ENCODE results near the gene MT3. TPM values are rescaled to one million over a fixed set of nuclear protein-coding genes. Genes with fewer than 3 reads are reported as not detected.

The MT3 gene
- total and polyA plus RNA-seq, 4 donors, result 32.5 to 363 (median 186) TPM

- no peak overlapping the region for H3K4me3 ChIP-seq (ENCODE audit: low read depth, low read length)
- H3K27ac ChIP-seq (ENCODE audit: low read depth, low read length), result peak overlapping the region; percentile 87
- H3K27me3 ChIP-seq (ENCODE audit: control insufficient read depth, insufficient read depth, low read length), result peaks cover 26% of the 10 kb centered on the region
- 80% methylated on average over 13 of the region's 14 CpGs for WGBS (ENCODE audit: insufficient coverage)
- DNase-seq (ENCODE audit: low read depth in 4 of 6, low spot score in 6 of 6), result peak in 1 of 6 donors; percentile 48
- H3K9me3 ChIP-seq (ENCODE audit: control insufficient read depth, insufficient read depth, low read length), result no peaks in the 10 kb centered on the region
- H3K4me1 ChIP-seq (ENCODE audit: control insufficient read depth, insufficient read depth, low read length), result peaks cover 42% of the 10 kb centered on the region
- H3K36me3 ChIP-seq (ENCODE audit: control insufficient read depth, insufficient read depth, low read length), result no peaks in the 10 kb centered on the region
These were observed 17.8 kb downstream of the MT3 start for GRCh38 chr16:56607109-56607618.

GRCh38 chr16:56607675-56608042, 18.3 kb downstream of the MT3 start:
- no CpG with 5 or more reads among the region's 2 CpGs for WGBS (ENCODE audit: insufficient coverage)
- Histone ChIP-seq H3K4me1 (ENCODE audit: control insufficient read depth, insufficient read depth, low read length) (peaks cover 42% of the 10 kb centered on the region), H3K36me3 (ENCODE audit: control insufficient read depth, insufficient read depth, low read length) (no peaks in the 10 kb centered on the region), H3K27me3 (ENCODE audit: control insufficient read depth, insufficient read depth, low read length) (peaks cover 26% of the 10 kb centered on the region), H3K27ac (ENCODE audit: low read depth, low read length) (peak overlapping the region; percentile 87), H3K4me3 (ENCODE audit: low read depth, low read length) (peak overlapping the region; percentile 47), H3K9me3 (ENCODE audit: control insufficient read depth, insufficient read depth, low read length) (no peaks in the 10 kb centered on the region)
- DNase-seq (ENCODE audit: low read depth in 4 of 6, low spot score in 6 of 6), result no peak

GRCh38 chr16:56608043-56608875, 18.9 kb downstream of the MT3 start, which contains the start of gene MT2A:
Gene MT2A, plus strand, starts transcription at chr16:56608584. Its CDS starts 72 bp downstream, at chr16:56608656.
- Histone ChIP-seq H3K4me3 (ENCODE audit: low read depth, low read length) (peak within 1 kb of the TSS; percentile 58), H3K4me1 (ENCODE audit: control insufficient read depth, insufficient read depth, low read length) (peaks cover 42% of the 10 kb centered on the region), H3K36me3 (ENCODE audit: control insufficient read depth, insufficient read depth, low read length) (no peaks in the 10 kb centered on the region), H3K27me3 (ENCODE audit: control insufficient read depth, insufficient read depth, low read length) (peaks cover 26% of the 10 kb centered on the region), H3K27ac (ENCODE audit: low read depth, low read length) (peak within 1 kb of the TSS; percentile 87), H3K9me3 (ENCODE audit: control insufficient read depth, insufficient read depth, low read length) (no peaks in the 10 kb centered on the region)
- 9% methylated on average over 56 of the region's 62 CpGs for WGBS (ENCODE audit: insufficient coverage)
- peak in 2 of 6 donors; percentile 88 to 94 for DNase-seq (ENCODE audit: low read depth in 4 of 6, low spot score in 6 of 6)

GRCh38 chr16:56608876-56609462, 19.6 kb downstream of the MT3 start:
- under 1% methylated on average over 15 of the region's 21 CpGs for WGBS (ENCODE audit: insufficient coverage)
- peak overlapping the region; percentile 80 for H3K27ac ChIP-seq (ENCODE audit: low read depth, low read length)
- peak in 2 of 6 donors; percentile 11 to 25 for DNase-seq (ENCODE audit: low read depth in 4 of 6, low spot score in 6 of 6)

GRCh38 chr16:56609463-56609921, 20.2 kb downstream of the MT3 start:
- H3K4me1 ChIP-seq (ENCODE audit: control insufficient read depth, insufficient read depth, low read length), result peaks cover 42% of the 10 kb centered on the region
- no peaks in the 10 kb centered on the region for H3K9me3 ChIP-seq (ENCODE audit: control insufficient read depth, insufficient read depth, low read length)
- H3K27me3 ChIP-seq (ENCODE audit: control insufficient read depth, insufficient read depth, low read length), result peaks cover 26% of the 10 kb centered on the region
- 7% methylated on average over 3 of the region's 6 CpGs for WGBS (ENCODE audit: insufficient coverage)
- DNase-seq (ENCODE audit: low read depth in 4 of 6, low spot score in 6 of 6), result peak in 2 of 6 donors; percentile 67 to 80
- H3K27ac ChIP-seq (ENCODE audit: low read depth, low read length), result peak overlapping the region; percentile 80
- no peaks in the 10 kb centered on the region for H3K36me3 ChIP-seq (ENCODE audit: control insufficient read depth, insufficient read depth, low read length)
- H3K4me3 ChIP-seq (ENCODE audit: low read depth, low read length), result peak overlapping the region; percentile 58

More at GRCh38 chr16:56608876-56609462, 19.6 kb downstream of the MT3 start:
- Histone ChIP-seq H3K4me1 (ENCODE audit: control insufficient read depth, insufficient read depth, low read length) (peaks cover 42% of the 10 kb centered on the region), H3K36me3 (ENCODE audit: control insufficient read depth, insufficient read depth, low read length) (no peaks in the 10 kb centered on the region), H3K4me3 (ENCODE audit: low read depth, low read length) (peak overlapping the region; percentile 58), H3K27me3 (ENCODE audit: control insufficient read depth, insufficient read depth, low read length) (peaks cover 26% of the 10 kb centered on the region), H3K9me3 (ENCODE audit: control insufficient read depth, insufficient read depth, low read length) (no peaks in the 10 kb centered on the region)

GRCh38 chr16:56610017-56610608, 20.8 kb downstream of the MT3 start:
- WGBS (ENCODE audit: insufficient coverage), result 26% methylated on average over 9 of the region's 10 CpGs
- Histone ChIP-seq H3K4me3 (ENCODE audit: low read depth, low read length) (peak overlapping the region; percentile 58), H3K9me3 (ENCODE audit: control insufficient read depth, insufficient read depth, low read length) (no peaks in the 10 kb centered on the region), H3K4me1 (ENCODE audit: control insufficient read depth, insufficient read depth, low read length) (peaks cover 42% of the 10 kb centered on the region), H3K27me3 (ENCODE audit: control insufficient read depth, insufficient read depth, low read length) (peaks cover 26% of the 10 kb centered on the region), H3K27ac (ENCODE audit: low read depth, low read length) (peak overlapping the region; percentile 80), H3K36me3 (ENCODE audit: control insufficient read depth, insufficient read depth, low read length) (no peaks in the 10 kb centered on the region)
- DNase-seq (ENCODE audit: low read depth in 4 of 6, low spot score in 6 of 6), result peak in 2 of 6 donors; percentile 2 to 41

- no peaks in the 10 kb centered on the region for H3K9me3 ChIP-seq (ENCODE audit: control insufficient read depth, insufficient read depth, low read length)
- WGBS (ENCODE audit: insufficient coverage), result 44% methylated on average over 2 of the region's 2 CpGs
- peaks cover 26% of the 10 kb centered on the region for H3K27me3 ChIP-seq (ENCODE audit: control insufficient read depth, insufficient read depth, low read length)
- H3K27ac ChIP-seq (ENCODE audit: low read depth, low read length), result peak overlapping the region; percentile 80
- peaks cover 42% of the 10 kb centered on the region for H3K4me1 ChIP-seq (ENCODE audit: control insufficient read depth, insufficient read depth, low read length)
- no peak overlapping the region for H3K4me3 ChIP-seq (ENCODE audit: low read depth, low read length)
- no peak for DNase-seq (ENCODE audit: low read depth in 4 of 6, low spot score in 6 of 6)
- no peaks in the 10 kb centered on the region for H3K36me3 ChIP-seq (ENCODE audit: control insufficient read depth, insufficient read depth, low read length)
These were observed 21.3 kb downstream of the MT3 start for GRCh38 chr16:56610609-56611111.

- WGBS (ENCODE audit: insufficient coverage), result 91% methylated on average over 1 of the region's 2 CpGs
- peak in 1 of 6 donors; percentile 25 for DNase-seq (ENCODE audit: low read depth in 4 of 6, low spot score in 6 of 6)
- no peak overlapping the region for H3K4me3 ChIP-seq (ENCODE audit: low read depth, low read length)
- no peaks in the 10 kb centered on the region for H3K9me3 ChIP-seq (ENCODE audit: control insufficient read depth, insufficient read depth, low read length)
- H3K27me3 ChIP-seq (ENCODE audit: control insufficient read depth, insufficient read depth, low read length), result peaks cover 28% of the 10 kb centered on the region
- peak overlapping the region; percentile 61 for H3K27ac ChIP-seq (ENCODE audit: low read depth, low read length)
- H3K4me1 ChIP-seq (ENCODE audit: control insufficient read depth, insufficient read depth, low read length), result peaks cover 37% of the 10 kb centered on the region
- no peaks in the 10 kb centered on the region for H3K36me3 ChIP-seq (ENCODE audit: control insufficient read depth, insufficient read depth, low read length)
These were observed 22.0 kb downstream of the MT3 start for GRCh38 chr16:56611281-56611833.

- no peak for DNase-seq (ENCODE audit: low read depth in 4 of 6, low spot score in 6 of 6)
- no peak overlapping the region for H3K27ac ChIP-seq (ENCODE audit: low read depth, low read length)
- H3K4me1 ChIP-seq (ENCODE audit: control insufficient read depth, insufficient read depth, low read length), result peaks cover 40% of the 10 kb centered on the region
- H3K27me3 ChIP-seq (ENCODE audit: control insufficient read depth, insufficient read depth, low read length), result peaks cover 51% of the 10 kb centered on the region
- H3K4me3 ChIP-seq (ENCODE audit: low read depth, low read length), result no peak overlapping the region
- H3K36me3 ChIP-seq (ENCODE audit: control insufficient read depth, insufficient read depth, low read length), result no peaks in the 10 kb centered on the region
- no peaks in the 10 kb centered on the region for H3K9me3 ChIP-seq (ENCODE audit: control insufficient read depth, insufficient read depth, low read length)
These were observed 24.4 kb downstream of the MT3 start for GRCh38 chr16:56613706-56614105.

Measured in spinal cord (tissue), 10 donors.